KG1 (cell line): Measurements from ENCODE around the gene TEFM.
"Not testable (repeated sequence)": the region's sequence is repeated elsewhere in the genome, so short reads cannot be mapped to it uniquely, and the experiment has no call there.

Experiments
- DNase-seq: peaks from one replicate; lab custom pipeline; 2025; lab: John Stamatoyannopoulos, UW

Gene TEFM

GRCh38 chr17:30920683-30921543, 14.9 kb upstream of the TEFM start:
- DNase-seq: no peak

GRCh38 chr17:30920282-30920681, 14.2 kb upstream of the TEFM start:
- DNase-seq: no peak

GRCh38 chr17:30917050-30917449, 11.0 kb upstream of the TEFM start:
- no peak for DNase-seq

- no peak for DNase-seq
Observed at GRCh38 chr17:30915833-30916611, 10.0 kb upstream of the TEFM start.

- DNase-seq: no peak
Observed at GRCh38 chr17:30913955-30914354, 7.9 kb upstream of the TEFM start.

GRCh38 chr17:30910151-30910550, 4.1 kb upstream of the TEFM start:
- not testable (repeated sequence) for DNase-seq

- DNase-seq: no peak
Observed at GRCh38 chr17:30908717-30909420, 2.8 kb upstream of the TEFM start.

GRCh38 chr17:30905742-30906100, 317 bp downstream of the TEFM start:
- DNase-seq: no peak

- DNase-seq: no peak
Observed at GRCh38 chr17:30897311-30897710, 8.7 kb downstream of the TEFM start.

GRCh38 chr17:30894236-30894635, 11.8 kb downstream of the TEFM start:
- DNase-seq: no peak

- DNase-seq: no peak
Observed at GRCh38 chr17:30886187-30886586, 19.9 kb downstream of the TEFM start.

- DNase-seq: no peak
Observed at GRCh38 chr17:30869005-30869404, 37.0 kb downstream of the TEFM start.

GRCh38 chr17:30864636-30865035, 41.4 kb downstream of the TEFM start:
- no peak for DNase-seq

GRCh38 chr17:30858556-30859250, 47.3 kb downstream of the TEFM start:
- no peak for DNase-seq

GRCh38 chr17:30854146-30854545, 51.9 kb downstream of the TEFM start:
- DNase-seq: no peak
